CD4-positive, alpha-beta T cell treated with Interleukin-17A for 4 hours (primary cell): Measurements from ENCODE around the gene CPS1.

ENCODE experiments used
- DNase-seq: peaks from one replicate; pipeline ENCODE4 v3.0.0-alpha.2; 2020; ENCODE audit warnings: mixed read lengths

The CPS1 gene

GRCh38 chr2:210617318-210617717, 60.9 kb downstream of the CPS1 start:
- DNase-seq: no peak

- DNase-seq: no peak
Observed at GRCh38 chr2:210617732-210618330, 61.4 kb downstream of the CPS1 start.

GRCh38 chr2:210620456-210620855, 64.1 kb downstream of the CPS1 start:
- DNase-seq: no peak

GRCh38 chr2:210623506-210623905, 67.1 kb downstream of the CPS1 start:
- no peak for DNase-seq

GRCh38 chr2:210626849-210627248, 70.5 kb downstream of the CPS1 start:
- no peak for DNase-seq

- DNase-seq: no peak
Observed at GRCh38 chr2:210630873-210631560, 74.6 kb downstream of the CPS1 start.

- no peak for DNase-seq
Observed at GRCh38 chr2:210633699-210634098, 77.3 kb downstream of the CPS1 start.

- DNase-seq: no peak
Observed at GRCh38 chr2:210635257-210635656, 78.9 kb downstream of the CPS1 start.

- DNase-seq: no peak
Observed at GRCh38 chr2:210642333-210642732, 85.9 kb downstream of the CPS1 start.

- DNase-seq: no peak
Observed at GRCh38 chr2:210647151-210647550, 90.8 kb downstream of the CPS1 start.

GRCh38 chr2:210654091-210654490, 97.7 kb downstream of the CPS1 start:
- DNase-seq: no peak

- no peak for DNase-seq
Observed at GRCh38 chr2:210655229-210655975, 99.0 kb downstream of the CPS1 start.

GRCh38 chr2:210657874-210658273, 101.5 kb downstream of the CPS1 start:
- no peak for DNase-seq

GRCh38 chr2:210660751-210661150, 104.4 kb downstream of the CPS1 start:
- no peak for DNase-seq

GRCh38 chr2:210662560-210662959, 106.2 kb downstream of the CPS1 start:
- no peak for DNase-seq

GRCh38 chr2:210663631-210664089, 107.3 kb downstream of the CPS1 start:
- no peak for DNase-seq

- DNase-seq: no peak
Observed at GRCh38 chr2:210667711-210668110, 111.3 kb downstream of the CPS1 start.

GRCh38 chr2:210671065-210671464, 114.7 kb downstream of the CPS1 start:
- DNase-seq: no peak

- DNase-seq: no peak
Observed at GRCh38 chr2:210673117-210673516, 116.7 kb downstream of the CPS1 start.

GRCh38 chr2:210676067-210676466, 119.7 kb downstream of the CPS1 start:
- DNase-seq: no peak

- DNase-seq: no peak
Observed at GRCh38 chr2:210681491-210681890, 125.1 kb downstream of the CPS1 start.

- DNase-seq: no peak
Observed at GRCh38 chr2:210686401-210686800, 130.0 kb downstream of the CPS1 start.

GRCh38 chr2:210687786-210688470, 131.5 kb downstream of the CPS1 start:
- no peak for DNase-seq
